Measurements from ENCODE around the gene ASTN2. TPM values are rescaled to one million over a fixed set of nuclear protein-coding genes. Genes with fewer than 3 reads are reported as not detected.

ASTN2 gene
- total RNA-seq, 1 donor from 2014 or later = 29.0 TPM

GRCh38 chr9:117101008-117101407, 313.8 kb downstream of the ASTN2 start:
- Mint-ChIP-seq H3K27me3 (no peaks in the 10 kb centered on the region), H3K36me3 (ENCODE audit: insufficient read depth) (no peaks in the 10 kb centered on the region), H3K9me3 (ENCODE audit: low read depth) (no peaks in the 10 kb centered on the region), H3K4me3 (ENCODE audit: low read depth) (no peak overlapping the region), H3K4me1 (ENCODE audit: low read depth) (peaks cover 2% of the 10 kb centered on the region), H3K27ac (no peak overlapping the region)
- TF ChIP-seq CTCF (IDR thresholded peaks at IDR 0.05; ENCODE audit: unreplicated experiment) = no peak
- DNase-seq (ENCODE audit: low spot score, unreplicated experiment) = no peak

GRCh38 chr9:117098331-117098730, 316.5 kb downstream of the ASTN2 start:
- peaks cover 6% of the 10 kb centered on the region for H3K4me1 Mint-ChIP-seq (ENCODE audit: low read depth)
- no peak for DNase-seq (ENCODE audit: low spot score, unreplicated experiment)
- TF ChIP-seq CTCF (IDR thresholded peaks at IDR 0.05; ENCODE audit: unreplicated experiment) = no peak
- H3K36me3 Mint-ChIP-seq (ENCODE audit: insufficient read depth) = no peaks in the 10 kb centered on the region
- H3K9me3 Mint-ChIP-seq (ENCODE audit: low read depth) = no peaks in the 10 kb centered on the region
- H3K27me3 Mint-ChIP-seq = no peaks in the 10 kb centered on the region
- no peak overlapping the region for H3K27ac Mint-ChIP-seq
- H3K4me3 Mint-ChIP-seq (ENCODE audit: low read depth) = no peak overlapping the region

- H3K27ac Mint-ChIP-seq = no peak overlapping the region
- H3K27me3 Mint-ChIP-seq = no peaks in the 10 kb centered on the region
- no peak overlapping the region for H3K4me3 Mint-ChIP-seq (ENCODE audit: low read depth)
- no peak for DNase-seq (ENCODE audit: low spot score, unreplicated experiment)
- TF ChIP-seq CTCF (IDR thresholded peaks at IDR 0.05; ENCODE audit: unreplicated experiment) = no peak
- peaks cover 7% of the 10 kb centered on the region for H3K4me1 Mint-ChIP-seq (ENCODE audit: low read depth)
- H3K9me3 Mint-ChIP-seq (ENCODE audit: low read depth) = no peaks in the 10 kb centered on the region
- H3K36me3 Mint-ChIP-seq (ENCODE audit: insufficient read depth) = no peaks in the 10 kb centered on the region
Observed at GRCh38 chr9:117097761-117098160, 317.1 kb downstream of the ASTN2 start.

GRCh38 chr9:117096138-117096537, 318.7 kb downstream of the ASTN2 start:
- no peaks in the 10 kb centered on the region for H3K36me3 Mint-ChIP-seq (ENCODE audit: insufficient read depth)
- H3K27me3 Mint-ChIP-seq = no peaks in the 10 kb centered on the region
- no peaks in the 10 kb centered on the region for H3K9me3 Mint-ChIP-seq (ENCODE audit: low read depth)
- H3K4me1 Mint-ChIP-seq (ENCODE audit: low read depth) = peaks cover 9% of the 10 kb centered on the region
- no peak for TF ChIP-seq CTCF (IDR thresholded peaks at IDR 0.05; ENCODE audit: unreplicated experiment)
- no peak overlapping the region for H3K4me3 Mint-ChIP-seq (ENCODE audit: low read depth)
- no peak for DNase-seq (ENCODE audit: low spot score, unreplicated experiment)
- H3K27ac Mint-ChIP-seq = peak overlapping the region; percentile 21

- no peak overlapping the region for H3K27ac Mint-ChIP-seq
- no peaks in the 10 kb centered on the region for H3K27me3 Mint-ChIP-seq
- no peak overlapping the region for H3K4me3 Mint-ChIP-seq (ENCODE audit: low read depth)
- no peak for TF ChIP-seq CTCF (IDR thresholded peaks at IDR 0.05; ENCODE audit: unreplicated experiment)
- DNase-seq (ENCODE audit: low spot score, unreplicated experiment) = no peak
- no peaks in the 10 kb centered on the region for H3K36me3 Mint-ChIP-seq (ENCODE audit: insufficient read depth)
- H3K4me1 Mint-ChIP-seq (ENCODE audit: low read depth) = peaks cover 9% of the 10 kb centered on the region
- H3K9me3 Mint-ChIP-seq (ENCODE audit: low read depth) = no peaks in the 10 kb centered on the region
Observed at GRCh38 chr9:117095081-117095480, 319.8 kb downstream of the ASTN2 start.

Data from progenitor cell of endocrine pancreas (in vitro differentiated cells).